8988T (cell line): ENCODE measurements around the gene SRD5A3.
"Not testable (repeated sequence)": the region's sequence is repeated elsewhere in the genome, so short reads cannot be mapped to it uniquely, and the experiment has no call there.

ENCODE experiments used
- DNase-seq: peaks from one replicate; pipeline ENCODE4 v3.0.0; 2011

Gene SRD5A3

DNA sequence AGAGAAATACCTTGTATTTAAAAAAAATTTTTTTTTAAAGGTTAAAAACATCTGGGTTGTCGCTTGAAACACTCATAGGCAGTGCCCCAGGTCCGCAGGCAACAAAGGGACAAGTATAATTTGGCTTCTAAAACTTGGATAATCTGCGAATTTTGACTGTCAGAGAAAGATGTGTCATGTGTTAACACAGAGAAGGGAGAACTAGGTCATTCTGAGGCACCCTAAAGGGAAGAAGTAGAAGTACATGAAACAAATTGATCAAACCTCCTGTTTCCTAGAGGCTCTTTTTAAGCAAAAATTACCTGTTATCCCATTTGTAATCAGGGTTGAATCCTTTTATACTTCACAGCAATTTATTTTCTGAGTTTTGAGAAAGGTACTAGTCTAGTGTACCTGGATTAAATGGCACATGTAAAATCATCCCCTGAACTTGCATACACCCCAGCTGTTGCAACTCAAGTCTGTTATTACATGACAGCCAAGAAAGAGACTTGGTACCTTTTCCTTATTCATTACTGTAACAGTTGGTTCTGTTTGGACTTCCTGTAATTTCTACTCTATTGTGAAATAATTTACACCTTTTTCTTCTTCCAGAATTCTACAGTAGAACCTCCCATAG lies 1.7 kb downstream of the SRD5A3 start:
- DNase-seq, result no peak

DNA sequence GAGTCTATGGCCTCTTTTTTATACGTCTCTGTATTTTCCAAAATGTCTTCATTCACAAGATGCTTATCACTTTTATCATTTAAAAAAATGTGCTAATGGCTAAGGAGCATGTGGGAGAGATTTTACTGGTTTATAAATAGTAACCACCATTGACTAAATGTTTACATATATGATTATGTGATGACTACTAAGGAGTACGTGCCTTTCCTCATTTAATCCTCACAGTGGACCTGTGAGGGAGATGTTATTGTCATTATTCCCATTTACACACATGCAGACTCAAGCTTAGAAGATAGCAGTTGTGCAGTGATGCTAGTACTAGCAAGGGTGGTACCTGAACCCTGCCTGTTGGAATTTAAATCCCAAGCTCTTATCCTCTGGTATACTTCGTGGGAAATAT lies 2.4 kb downstream of the SRD5A3 start:
- no peak for DNase-seq

GRCh38 chr4:55350870-55351269 lies 4.8 kb downstream of the SRD5A3 start:
- DNase-seq, result not testable (repeated sequence)

DNA sequence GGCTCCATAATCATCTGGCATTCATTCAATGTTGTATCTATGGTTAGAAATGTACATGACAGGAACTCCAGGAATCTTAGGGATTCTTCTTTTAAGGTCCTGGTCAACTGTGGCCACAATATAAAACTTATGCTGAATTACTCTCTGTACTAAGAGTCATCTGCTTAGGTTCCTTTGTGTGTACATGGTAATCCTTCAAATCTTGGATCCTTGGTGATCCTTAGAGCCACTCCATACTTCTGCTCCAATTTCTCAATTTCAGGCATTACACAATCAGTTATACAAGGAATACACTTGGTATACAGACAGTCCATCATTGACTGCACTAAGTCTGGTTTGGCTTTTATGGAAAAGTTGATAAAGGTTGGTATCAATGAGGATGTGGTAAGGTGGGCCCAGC lies 5.8 kb downstream of the SRD5A3 start:
- no peak for DNase-seq

DNA sequence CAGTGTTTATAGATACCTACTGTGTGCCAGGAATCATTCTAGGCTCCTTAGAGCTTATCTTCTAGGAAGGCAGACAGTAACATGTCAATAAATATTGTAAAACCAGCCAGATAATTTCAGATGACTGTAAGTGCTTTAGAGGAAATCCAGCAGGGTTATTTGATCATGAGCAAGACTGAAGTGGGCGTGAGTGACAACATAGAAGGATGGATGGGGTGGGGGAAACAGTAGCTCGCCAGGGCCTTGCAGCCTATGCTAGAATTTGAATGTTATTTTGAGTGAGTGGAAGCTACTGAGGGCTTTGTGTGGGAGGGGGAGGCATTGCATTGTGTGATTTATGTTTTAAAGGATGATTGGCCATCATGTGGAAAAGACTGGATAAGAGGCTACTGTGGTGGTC lies 6.7 kb downstream of the SRD5A3 start:
- DNase-seq, result no peak

DNA sequence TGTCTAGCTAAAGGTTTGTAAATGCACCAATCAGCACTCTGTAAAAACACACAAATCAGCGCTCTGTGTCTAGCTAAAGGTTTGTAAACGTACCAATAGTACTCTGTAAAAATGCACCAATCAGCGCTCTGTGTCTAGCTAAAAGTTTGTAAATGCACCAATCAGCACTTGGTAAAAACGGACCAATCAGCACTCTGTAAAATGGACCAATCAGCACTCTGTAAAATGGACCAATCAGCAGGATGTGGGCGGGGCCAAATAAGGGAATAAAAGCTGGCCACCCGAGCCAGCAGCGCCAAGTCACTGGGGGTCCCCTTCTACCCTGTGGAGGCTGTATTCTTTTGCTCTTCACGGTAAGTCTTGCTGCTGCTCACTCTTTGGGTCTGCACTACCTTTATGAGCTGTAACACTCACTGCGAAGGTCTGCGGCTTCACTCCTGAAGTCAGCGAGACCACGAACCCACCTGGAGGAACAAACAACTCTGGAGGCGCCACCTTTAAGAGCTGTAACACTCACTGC lies 7.2 kb downstream of the SRD5A3 start:
- not testable (repeated sequence) for DNase-seq

GRCh38 chr4:55354648-55355047 lies 8.6 kb downstream of the SRD5A3 start:
- DNase-seq, result no peak

DNA sequence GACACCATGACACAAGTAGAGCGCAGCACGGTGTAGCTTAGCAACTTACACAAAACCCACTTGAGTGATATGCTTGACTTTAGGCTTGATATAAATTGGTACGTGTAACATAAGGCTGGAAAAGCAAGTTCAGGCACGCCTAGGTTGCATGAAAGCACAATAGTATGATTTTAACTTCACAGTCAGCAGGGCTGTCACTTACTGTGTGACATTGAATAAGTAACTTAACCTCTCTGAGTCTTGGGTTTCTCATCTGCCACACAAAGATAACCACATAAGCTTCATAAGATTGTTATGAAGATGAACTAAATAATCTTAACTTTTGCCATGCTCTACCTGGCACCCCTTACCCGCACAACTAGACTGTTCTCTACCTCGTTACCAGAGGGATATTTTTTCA lies 9.5 kb downstream of the SRD5A3 start:
- DNase-seq, result no peak

GRCh38 chr4:55356991-55357461 lies 11.0 kb downstream of the SRD5A3 start:
- DNase-seq, result no peak

- DNase-seq, result no peak
These were observed 12.2 kb downstream of the SRD5A3 start for GRCh38 chr4:55358246-55358645.

- no peak for DNase-seq
These were observed 12.6 kb downstream of the SRD5A3 start for GRCh38 chr4:55358668-55359067.

DNA sequence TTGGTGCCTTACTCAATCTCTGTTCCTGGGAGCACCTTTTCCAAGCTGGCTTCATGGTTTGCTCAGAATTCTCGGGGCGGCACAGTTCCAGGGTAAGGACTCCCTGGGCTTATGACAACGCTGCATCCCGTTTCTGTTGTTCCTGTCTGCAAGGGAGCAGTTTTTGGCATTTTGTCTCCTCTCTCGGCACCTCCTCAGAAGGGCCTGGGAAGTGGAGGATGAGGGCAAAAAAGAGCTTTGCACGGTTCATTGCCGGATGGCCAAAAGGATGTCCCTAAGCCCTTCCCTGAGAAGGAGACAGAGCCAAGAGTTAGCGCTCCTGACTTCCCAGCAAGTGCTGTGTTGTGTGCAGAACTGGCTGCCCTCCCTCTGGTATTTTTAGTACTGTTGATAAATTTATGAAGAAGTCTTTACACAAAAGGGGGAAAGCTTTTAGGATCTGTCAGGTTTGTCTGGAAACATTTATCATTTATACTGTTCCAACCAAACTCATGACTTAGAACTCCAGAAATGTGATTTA lies 13.4 kb downstream of the SRD5A3 start:
- no peak for DNase-seq

DNA sequence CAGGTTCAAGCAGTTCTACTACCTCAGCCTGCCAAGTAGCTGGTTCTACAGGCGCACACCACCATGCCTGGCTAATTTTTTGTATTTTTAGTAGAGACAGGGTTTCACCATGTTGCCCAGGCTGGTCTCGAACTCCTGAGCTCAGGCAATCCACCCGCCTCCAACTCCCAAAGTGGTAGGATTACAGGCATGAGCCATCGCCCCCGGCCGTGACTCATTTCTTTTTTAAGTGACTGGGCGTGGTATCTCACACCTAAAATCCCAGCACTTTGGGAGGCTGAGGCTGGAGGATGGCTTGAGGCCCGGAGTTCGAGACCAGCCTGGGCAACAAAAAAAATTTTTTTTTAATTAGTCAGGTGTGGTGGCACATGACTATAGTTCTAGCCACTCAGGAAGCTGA lies 16.9 kb downstream of the SRD5A3 start:
- not testable (repeated sequence) for DNase-seq

DNA sequence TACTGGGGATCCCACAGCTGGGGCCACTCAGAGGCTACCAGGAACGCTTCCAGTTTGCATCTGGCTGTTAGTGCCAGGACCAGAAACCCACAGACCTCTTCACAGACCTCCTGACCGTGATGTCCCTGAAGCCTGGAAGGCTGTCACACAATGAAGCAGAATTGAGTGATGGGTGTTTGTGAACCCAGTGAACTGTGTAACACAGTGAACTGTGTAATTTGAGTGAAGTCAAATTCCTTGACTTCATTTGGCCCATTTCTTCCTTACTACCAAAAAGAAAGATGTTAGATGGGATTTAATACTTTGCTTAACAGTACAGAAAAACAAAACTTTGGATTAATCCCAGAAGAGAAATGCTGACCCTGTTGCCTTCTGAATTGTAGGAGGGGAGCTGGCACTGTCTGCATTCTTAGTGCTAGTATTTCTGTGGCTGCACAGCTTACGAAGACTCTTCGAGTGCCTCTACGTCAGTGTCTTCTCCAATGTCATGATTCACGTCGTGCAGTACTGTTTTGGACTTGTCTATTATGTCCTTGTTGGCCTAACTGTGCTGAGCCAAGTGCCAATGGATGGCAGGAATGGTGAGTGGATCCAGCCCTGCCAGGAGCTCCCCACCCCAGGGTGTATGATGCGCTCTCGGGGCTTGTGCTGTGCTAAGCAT lies 17.8 kb downstream of the SRD5A3 start:
- DNase-seq, result no peak

GRCh38 chr4:55364691-55365344 lies 18.8 kb downstream of the SRD5A3 start:
- no peak for DNase-seq

DNA sequence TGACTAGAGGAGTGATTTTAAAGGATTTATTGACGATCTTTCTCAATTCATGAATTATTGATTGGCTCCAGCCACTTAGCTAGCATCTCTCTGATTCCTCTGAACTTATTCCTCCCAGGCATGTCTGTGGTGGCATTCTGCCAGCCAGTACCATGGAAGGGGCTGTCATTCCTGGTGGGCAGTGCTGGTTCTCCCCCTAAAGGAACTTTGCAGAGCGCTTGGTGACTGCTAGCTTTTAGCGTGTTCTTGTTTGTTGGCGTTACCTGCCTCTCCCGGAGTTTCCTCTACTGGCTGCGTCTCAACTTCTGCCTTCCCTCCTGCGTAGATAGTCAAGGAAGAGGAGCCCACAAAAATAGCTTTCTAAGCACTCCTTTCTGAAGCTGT lies 19.3 kb downstream of the SRD5A3 start:
- DNase-seq, result no peak

DNA sequence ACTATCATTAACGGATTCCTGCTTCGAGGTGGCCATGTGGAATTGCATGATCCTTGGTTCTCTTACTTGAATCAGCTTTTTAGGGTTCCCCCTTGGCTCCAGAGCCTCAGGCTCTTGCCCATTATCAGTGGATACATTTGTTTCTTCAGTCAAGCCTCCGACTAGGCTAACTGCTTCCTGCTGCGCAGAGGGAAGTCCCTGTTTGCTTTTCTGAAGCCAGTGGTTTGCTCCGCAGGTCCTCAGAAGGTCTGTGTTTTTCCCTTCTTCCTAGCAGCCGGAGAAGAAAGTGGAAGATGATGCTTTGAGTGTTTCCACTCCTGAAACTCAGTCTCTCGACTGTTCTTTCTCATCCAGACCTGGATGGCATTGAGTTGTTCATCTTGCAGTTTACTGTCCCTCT lies 20.6 kb downstream of the SRD5A3 start:
- DNase-seq, result no peak

DNA sequence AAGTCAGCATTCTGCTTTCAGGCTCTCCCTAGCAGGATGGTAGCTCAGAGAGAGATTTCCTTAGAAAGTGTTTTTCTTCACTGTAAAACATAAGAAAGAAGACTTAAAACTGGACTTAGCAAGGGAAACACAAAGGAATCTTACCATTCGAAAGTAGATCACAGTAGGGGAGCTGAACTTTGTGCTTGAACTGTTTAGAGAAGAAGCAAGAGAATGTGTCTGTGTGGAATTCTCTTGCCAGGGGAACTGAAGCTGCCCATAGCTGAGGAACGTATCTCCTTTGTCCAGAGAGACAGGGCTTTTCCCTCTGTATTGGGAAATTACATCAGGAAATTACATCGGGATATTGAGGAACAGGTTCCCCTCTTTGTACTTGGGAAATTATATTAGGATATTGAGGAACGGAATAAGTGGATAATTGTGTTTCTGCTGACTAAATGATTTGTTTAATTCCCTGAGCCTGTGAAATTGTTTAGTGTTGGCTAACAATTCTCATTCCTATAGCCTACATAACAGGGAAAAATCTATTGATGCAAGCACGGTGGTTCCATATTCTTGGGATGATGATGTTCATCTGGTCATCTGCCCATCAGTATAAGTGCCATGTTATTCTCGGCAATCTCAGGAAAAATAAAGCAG lies 21.2 kb downstream of the SRD5A3 start:
- DNase-seq, result no peak

DNA sequence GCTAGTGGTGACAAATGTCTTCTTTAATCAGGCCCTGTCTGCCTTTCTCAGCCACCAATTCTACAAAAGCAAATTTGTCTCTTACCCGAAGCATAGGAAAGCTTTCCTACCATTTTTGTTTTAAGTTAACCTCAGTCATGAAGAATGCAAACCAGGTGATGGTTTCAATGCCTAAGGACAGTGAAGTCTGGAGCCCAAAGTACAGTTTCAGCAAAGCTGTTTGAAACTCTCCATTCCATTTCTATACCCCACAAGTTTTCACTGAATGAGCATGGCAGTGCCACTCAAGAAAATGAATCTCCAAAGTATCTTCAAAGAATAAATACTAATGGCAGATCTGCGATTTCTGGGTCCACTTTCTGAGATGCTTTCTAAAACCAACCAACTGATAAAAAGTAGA lies 23.9 kb downstream of the SRD5A3 start:
- no peak for DNase-seq

- no peak for DNase-seq
These were observed 26.2 kb downstream of the SRD5A3 start for GRCh38 chr4:55372259-55372658.

- no peak for DNase-seq
These were observed 27.4 kb downstream of the SRD5A3 start for GRCh38 chr4:55373461-55373860.

DNA sequence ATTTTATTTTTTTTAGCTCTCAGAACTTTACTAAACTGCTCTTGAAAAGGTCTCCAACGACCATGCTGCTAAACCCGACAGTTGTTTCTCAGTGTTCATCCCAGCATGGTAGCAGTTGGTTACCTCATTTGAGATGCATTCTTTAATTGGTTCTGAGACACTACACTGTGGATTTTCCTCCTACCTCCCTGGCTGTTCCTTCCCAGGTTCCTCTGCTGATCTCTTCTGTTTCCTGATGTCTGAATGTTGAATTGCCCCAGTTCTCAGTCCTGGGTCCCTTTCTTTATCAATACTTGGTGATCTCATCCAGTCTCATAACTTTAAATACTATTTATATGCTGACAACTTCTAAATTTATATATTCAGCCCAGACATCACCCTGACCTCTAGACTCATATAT lies 30.7 kb downstream of the SRD5A3 start:
- DNase-seq, result no peak
